GM23248 (cell line): ENCODE measurements around the gene ROBO2. TPM values are rescaled to one million over a fixed set of nuclear protein-coding genes. Genes with fewer than 3 reads are reported as not detected.

Experiments used
- DNase-seq: peaks from one replicate; pipeline ENCODE4 v3.0.0-alpha.2; 2015
- H2AFZ ChIP-seq: fragments of 200-600 bp; sonication (generic); 2 replicates; pipeline ENCODE4 v1.6.1; 2016; ENCODE audit warnings: antibody characterized with exemption
- H3F3A ChIP-seq: fragments of 200-600 bp; sonication (generic); 2 replicates; pipeline ENCODE4 v1.6.1; 2016; ENCODE audit warnings: mild to moderate bottlenecking, antibody characterized with exemption, mixed run types; ENCODE audit not compliant: insufficient read depth
- H3K27ac ChIP-seq: fragments of 200-600 bp; sonication (generic); 2 replicates; pipeline ENCODE4 v1.5.1; 2016; ENCODE audit warnings: mild to moderate bottlenecking
- H3K27me3 ChIP-seq: fragments of 200-600 bp; sonication (generic); replicated peaks from 2 replicates; pipeline ENCODE4 v1.6.1; 2016; ENCODE audit warnings: mild to moderate bottlenecking; ENCODE audit not compliant: insufficient read depth
- H3K36me3 ChIP-seq: fragments of 200-600 bp; sonication (generic); 2 replicates; pipeline ENCODE4 v1.6.1; 2016; ENCODE audit warnings: low read depth, mild to moderate bottlenecking
- H3K4me1 ChIP-seq: fragments of 200-600 bp; sonication (generic); 2 replicates; pipeline ENCODE4 v1.6.1; 2016; ENCODE audit warnings: mild to moderate bottlenecking; ENCODE audit not compliant: insufficient read depth
- H3K4me2 ChIP-seq: fragments of 200-600 bp; sonication (generic); one replicate; pipeline ENCODE4 v1.6.1; 2016; ENCODE audit warnings: mild to moderate bottlenecking; ENCODE audit not compliant: unreplicated experiment
- H3K4me3 ChIP-seq: fragments of 200-600 bp; sonication (generic); 2 replicates; pipeline ENCODE4 v1.5.1; 2016; ENCODE audit warnings: mild to moderate bottlenecking
- H3K79me2 ChIP-seq: fragments of 200-600 bp; sonication (generic); 2 replicates; pipeline ENCODE4 v1.6.1; 2016; ENCODE audit warnings: mild to moderate bottlenecking; ENCODE audit not compliant: insufficient read depth
- H3K9ac ChIP-seq: fragments of 200-600 bp; sonication (generic); 2 replicates; pipeline ENCODE4 v1.6.1; 2016; ENCODE audit warnings: mild to moderate bottlenecking
- H3K9me2 ChIP-seq: fragments of 200-600 bp; sonication (generic); 2 replicates; pipeline ENCODE4 v1.6.1; 2016; ENCODE audit warnings: mixed run types, mild to moderate bottlenecking, moderate library complexity; ENCODE audit not compliant: insufficient read depth
- H3K9me3 ChIP-seq: fragments of 200-600 bp; sonication (generic); one replicate; pipeline ENCODE4 v1.6.1; 2017; ENCODE audit warnings: low read depth
- H4K20me1 ChIP-seq: fragments of 200-600 bp; sonication (generic); 2 replicates; pipeline ENCODE4 v1.6.0; 2016; ENCODE audit not compliant: insufficient read depth
- EZH2 ChIP-seq: fragments of 200-600 bp; sonication (generic); IDR thresholded peaks from 2 replicates; pipeline ENCODE4 v1.6.1; 2018; ENCODE audit warnings: antibody characterized with exemption, mild to moderate bottlenecking; ENCODE audit not compliant: insufficient read depth, poor library complexity, severe bottlenecking
- EZH2phosphoT487 ChIP-seq: fragments of 200-600 bp; sonication (generic); IDR thresholded peaks from 2 replicates; pipeline ENCODE4 v1.6.1; 2018; ENCODE audit warnings: antibody characterized with exemption, moderate library complexity, mild to moderate bottlenecking, low read depth; ENCODE audit not compliant: insufficient read depth
- WGBS, 2 experiments: methylation state at CpG; one replicate each; pipeline ENCODE4 v1.1.6; 2015 to 2017; ENCODE audit warnings: low lambda C conversion rate in 2 of 2, low coverage in 1 of 2; ENCODE audit errors: missing lambda C conversion rate in 2 of 2; 5-methylcytosine and 5-hydroxymethylcytosine counted together
- in situ Hi-C: fragments of 300-500 bp; cut with MboI; formaldehyde crosslinking; loops from 2 replicates; pipeline ENCODE4 v1.15.0; 2020
- polyA plus RNA-seq: library from polyadenylated mRNA; unstranded; fragments of >200 nt; fragmentation: Nextera tagmentation; extraction: Ambion mirVana; gene quantifications from 2 replicates; pipeline ENCODE4 v1.2.1, GENCODE V29; 2016
- total RNA-seq: library from RNA; depleted of rRNA; stranded (reverse); fragments of >200 nt; shearing (Covaris generic); gene quantifications from 2 replicates; pipeline ENCODE4 v1.2.3, GENCODE V29; 2014

ROBO2 gene
- total and polyA plus RNA-seq, 2 experiments from 2014 or later: under 0.01 to 0.05 TPM

GRCh38 chr3:76998555-76998954 is 41.3 kb upstream of the ROBO2 start:
- H2AFZ ChIP-seq: no peak overlapping the region
- H3K27me3 ChIP-seq: no peaks in the 10 kb centered on the region
- no peaks in the 10 kb centered on the region for H3K9me2 ChIP-seq
- H3F3A ChIP-seq: no peaks in the 10 kb centered on the region
- no peaks in the 10 kb centered on the region for H3K4me1 ChIP-seq
- no peaks in the 10 kb centered on the region for H3K9me3 ChIP-seq
- no peak overlapping the region for H3K4me2 ChIP-seq
- DNase-seq: no peak
- no peak overlapping the region for H3K27ac ChIP-seq
- H3K79me2 ChIP-seq: no peaks in the 10 kb centered on the region
- in situ Hi-C loops: no loop called here
- no peaks in the 10 kb centered on the region for H3K36me3 ChIP-seq
- no peak overlapping the region for H3K4me3 ChIP-seq
- WGBS, 2 experiments: 55 to 65% methylated on average over 3 of the region's 3 CpGs
- TF ChIP-seq EZH2: no peak
- TF ChIP-seq EZH2phosphoT487: no peak
- no peak overlapping the region for H3K9ac ChIP-seq
- H4K20me1 ChIP-seq: no peaks in the 10 kb centered on the region

- Histone ChIP-seq H3K4me3 (no peak overlapping the region), H3K4me1 (no peaks in the 10 kb centered on the region), H3K27ac (no peak overlapping the region), H3K9me2 (no peaks in the 10 kb centered on the region), H3K36me3 (no peaks in the 10 kb centered on the region), H2AFZ (no peak overlapping the region), H3K27me3 (no peaks in the 10 kb centered on the region), H4K20me1 (no peaks in the 10 kb centered on the region), H3F3A (no peaks in the 10 kb centered on the region), H3K9ac (no peak overlapping the region), H3K9me3 (no peaks in the 10 kb centered on the region), H3K4me2 (no peak overlapping the region), H3K79me2 (no peaks in the 10 kb centered on the region)
- in situ Hi-C loops: no loop called here
- WGBS, 2 experiments: 2 to 6% methylated on average over 5 of the region's 5 CpGs
- TF ChIP-seq EZH2phosphoT487: no peak
- TF ChIP-seq EZH2: no peak
- DNase-seq: no peak
These were observed 38.7 kb upstream of the ROBO2 start for GRCh38 chr3:77001062-77001701.

GRCh38 chr3:77014226-77014625 is 25.7 kb upstream of the ROBO2 start:
- no peak overlapping the region for H3K9ac ChIP-seq
- H3K4me3 ChIP-seq: no peak overlapping the region
- no peaks in the 10 kb centered on the region for H3F3A ChIP-seq
- no peaks in the 10 kb centered on the region for H3K36me3 ChIP-seq
- H3K27me3 ChIP-seq: no peaks in the 10 kb centered on the region
- no peak overlapping the region for H3K4me2 ChIP-seq
- no peaks in the 10 kb centered on the region for H3K4me1 ChIP-seq
- no peaks in the 10 kb centered on the region for H3K9me3 ChIP-seq
- no peak for DNase-seq
- no peaks in the 10 kb centered on the region for H3K79me2 ChIP-seq
- TF ChIP-seq EZH2phosphoT487 (no peak), EZH2 (no peak)
- H2AFZ ChIP-seq: no peak overlapping the region
- no peaks in the 10 kb centered on the region for H3K9me2 ChIP-seq
- in situ Hi-C loops: no loop called here
- 58 to 65% methylated on average over 7 of the region's 7 CpGs for WGBS, 2 experiments
- no peak overlapping the region for H3K27ac ChIP-seq
- no peaks in the 10 kb centered on the region for H4K20me1 ChIP-seq

- Histone ChIP-seq H3K27me3 (no peaks in the 10 kb centered on the region), H3K4me2 (no peak overlapping the region), H3K36me3 (no peaks in the 10 kb centered on the region), H4K20me1 (no peaks in the 10 kb centered on the region), H3K9me2 (no peaks in the 10 kb centered on the region), H3K9ac (no peak overlapping the region), H3K79me2 (no peaks in the 10 kb centered on the region), H3K4me1 (no peaks in the 10 kb centered on the region), H3K27ac (no peak overlapping the region), H3K4me3 (no peak overlapping the region), H3F3A (no peaks in the 10 kb centered on the region), H2AFZ (no peak overlapping the region), H3K9me3 (no peaks in the 10 kb centered on the region)
- no peak for DNase-seq
- in situ Hi-C loops: loop anchor here (25.0 kb wide), 1 partner anchor 1587 kb away; no protein-coding TSS in a partner anchor
- TF ChIP-seq EZH2phosphoT487: no peak
- TF ChIP-seq EZH2: no peak
- WGBS, 2 experiments: 56 to 65% methylated on average over 1 of the region's 1 CpG
These were observed 14.4 kb upstream of the ROBO2 start for GRCh38 chr3:77025471-77025870.
